HG03139 (cell line): Measurements from ENCODE around the gene STK32A.

Experiments used
- ATAC-seq: cut with Tn5 transposase; IDR thresholded peaks from one replicate; pipeline ENCODE4 v1.9.1; 2021; ENCODE audit not compliant: unreplicated experiment

The STK32A gene

DNA sequence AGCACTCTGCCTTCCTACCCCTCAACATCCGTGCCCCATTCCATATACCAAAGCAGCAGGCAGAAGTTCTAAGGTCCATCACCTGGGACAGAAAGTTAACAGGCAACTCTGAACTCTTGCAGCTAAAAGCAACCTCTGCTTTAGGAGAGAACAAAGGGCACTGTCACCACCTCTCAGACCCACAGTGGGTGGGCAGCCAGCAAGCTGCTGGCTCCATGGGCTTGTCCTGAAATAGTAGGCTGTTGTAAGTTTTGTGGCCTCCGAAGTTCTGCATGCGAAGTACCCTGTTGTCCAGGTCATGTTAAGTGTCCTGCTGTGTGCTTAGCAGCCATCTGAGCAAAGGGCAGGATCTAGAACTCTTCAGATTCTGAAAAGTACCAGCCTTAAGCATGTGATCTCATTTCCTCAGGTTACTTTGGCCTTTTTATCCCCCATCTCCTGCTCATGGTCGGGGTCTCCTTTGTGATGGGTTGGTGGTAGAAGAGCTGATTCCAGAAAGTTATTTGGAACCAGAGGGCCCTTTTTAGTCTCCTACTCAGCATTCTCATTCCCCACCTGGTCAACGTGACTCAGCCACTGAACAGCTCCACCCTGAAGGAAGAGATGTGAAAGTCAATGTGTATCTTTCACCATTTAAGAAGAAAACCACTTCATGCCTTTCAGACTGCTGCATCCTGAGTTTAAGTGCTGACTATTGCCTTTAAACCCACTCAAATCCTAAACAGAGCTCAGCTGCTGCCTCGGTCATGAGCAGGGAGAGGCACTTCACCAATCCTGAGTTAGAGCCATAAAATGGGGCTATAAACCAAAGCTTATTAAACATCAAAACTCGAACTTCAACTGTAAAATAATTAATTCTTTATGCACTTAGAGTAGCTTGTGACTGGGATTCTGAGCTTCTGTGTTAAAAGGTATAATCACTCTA is 153.6 kb downstream of the STK32A start:
- ATAC-seq: no peak

DNA sequence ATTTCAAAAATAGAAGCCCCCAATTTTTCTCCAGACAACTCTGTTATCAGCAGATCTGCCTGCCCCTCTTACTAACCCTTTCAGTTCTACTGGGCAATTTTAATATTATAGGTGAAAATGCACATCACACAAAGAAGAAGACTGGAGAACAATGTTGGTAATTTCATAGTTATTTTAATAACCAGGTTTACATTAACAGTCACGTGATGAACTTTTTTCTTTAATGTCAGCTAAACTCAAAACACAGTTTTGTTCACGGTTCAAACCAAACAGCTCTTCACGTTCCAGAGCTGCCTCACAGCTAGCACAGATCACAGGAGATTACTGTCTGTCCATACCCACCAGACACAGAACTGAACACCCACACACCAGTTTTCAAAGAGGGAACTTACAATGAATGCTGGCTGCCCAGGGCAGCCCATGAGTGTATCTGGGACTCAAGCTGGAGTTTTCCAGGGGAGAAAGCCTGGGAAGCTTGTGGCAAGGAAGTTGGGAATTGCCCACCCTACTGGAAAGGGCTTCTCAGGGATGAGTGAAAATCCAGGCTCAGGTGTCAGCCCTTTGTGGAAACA is 155.9 kb downstream of the STK32A start:
- ATAC-seq: no peak

DNA sequence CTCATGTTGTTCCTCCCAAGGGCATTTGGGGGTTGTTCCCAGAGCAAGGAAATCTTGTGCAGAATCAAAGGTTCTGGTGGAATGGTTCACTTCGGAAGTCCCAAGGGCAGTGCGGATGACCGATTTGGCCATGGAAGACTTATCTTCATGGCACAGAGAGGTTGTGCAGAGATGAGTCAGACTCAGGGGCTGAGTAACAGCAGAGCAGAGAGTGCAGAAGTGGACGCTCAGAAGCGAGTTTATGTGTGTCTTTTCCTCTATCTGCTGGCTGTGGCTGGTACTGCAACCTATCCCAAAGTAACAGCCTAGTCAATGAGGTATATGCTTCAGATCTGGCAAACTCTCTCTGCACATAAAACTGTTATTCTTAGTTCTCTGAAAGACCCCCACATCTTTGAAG is 157.0 kb downstream of the STK32A start:
- peak; percentile 88 for ATAC-seq

DNA sequence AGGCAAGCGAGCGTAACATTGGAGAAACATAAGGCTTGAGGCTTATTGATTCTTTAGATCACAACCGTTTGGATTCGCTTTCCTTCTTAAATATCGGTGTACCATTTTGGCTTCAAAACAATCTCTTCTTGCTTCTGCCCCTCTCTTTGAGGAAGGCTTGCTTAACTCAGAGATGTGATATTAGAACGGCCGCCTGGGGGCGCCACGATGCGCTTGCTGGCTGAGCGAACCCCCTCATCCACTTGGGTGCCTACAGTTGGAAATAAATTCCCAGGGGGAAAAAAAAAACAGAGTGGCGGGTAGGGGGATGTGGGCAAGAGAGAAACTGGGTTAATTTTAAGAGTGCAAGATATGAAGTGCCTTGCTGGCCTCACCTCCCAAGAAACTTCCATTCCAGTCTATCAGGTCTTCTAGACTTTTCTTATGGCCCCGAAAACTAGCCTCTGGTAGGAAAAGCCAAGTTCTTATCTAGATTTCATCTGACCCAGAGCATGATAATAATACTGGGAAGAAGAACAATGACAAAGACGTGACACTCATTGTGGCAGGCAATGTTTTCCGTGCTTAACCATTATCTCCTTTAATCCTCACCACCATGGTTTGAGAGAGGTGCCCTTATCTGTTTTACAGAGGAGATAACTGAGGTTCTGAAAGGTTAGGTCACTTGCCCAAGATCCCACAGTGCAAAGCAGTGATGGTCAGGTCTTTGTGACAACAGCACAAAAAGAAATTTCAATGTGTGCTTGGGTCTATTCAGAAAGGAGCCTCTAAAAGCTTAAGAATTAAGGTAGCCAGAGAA is 159.2 kb downstream of the STK32A start:
- no peak for ATAC-seq

DNA sequence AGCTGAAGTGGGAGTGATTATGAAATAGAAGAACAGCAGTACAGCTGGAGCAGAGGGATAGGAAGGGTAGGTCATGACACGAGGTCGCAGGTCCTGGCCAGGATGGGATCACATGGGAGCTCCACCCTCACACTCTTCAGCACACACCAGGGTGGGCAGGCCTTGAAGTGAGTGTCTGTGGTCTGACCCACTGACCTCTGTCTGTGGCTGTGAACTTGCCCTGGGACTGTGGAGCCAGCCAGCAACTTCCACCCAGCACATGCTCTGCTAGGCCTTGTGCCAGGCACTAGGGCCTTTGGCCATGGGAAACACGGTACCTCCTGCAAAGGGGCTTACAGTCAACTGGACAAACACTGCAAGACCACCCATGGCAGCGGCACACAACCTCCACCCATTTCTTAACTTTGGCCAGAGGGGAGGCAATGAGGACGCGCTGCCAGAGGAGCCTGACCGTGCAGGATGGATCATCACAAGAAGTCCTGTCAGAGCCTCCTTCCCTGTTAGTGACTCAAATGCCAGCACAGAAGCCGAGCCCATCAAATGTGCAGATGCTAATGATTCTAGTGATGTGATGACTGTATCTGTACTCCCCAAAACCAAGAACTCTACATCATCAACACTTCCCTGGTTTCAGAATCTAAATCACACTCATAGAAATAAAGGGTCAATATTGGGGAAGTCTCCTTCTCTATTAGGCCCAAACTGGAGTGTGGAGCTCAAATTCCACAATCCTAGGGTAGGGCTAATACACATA is 161.4 kb downstream of the STK32A start:
- no peak for ATAC-seq

DNA sequence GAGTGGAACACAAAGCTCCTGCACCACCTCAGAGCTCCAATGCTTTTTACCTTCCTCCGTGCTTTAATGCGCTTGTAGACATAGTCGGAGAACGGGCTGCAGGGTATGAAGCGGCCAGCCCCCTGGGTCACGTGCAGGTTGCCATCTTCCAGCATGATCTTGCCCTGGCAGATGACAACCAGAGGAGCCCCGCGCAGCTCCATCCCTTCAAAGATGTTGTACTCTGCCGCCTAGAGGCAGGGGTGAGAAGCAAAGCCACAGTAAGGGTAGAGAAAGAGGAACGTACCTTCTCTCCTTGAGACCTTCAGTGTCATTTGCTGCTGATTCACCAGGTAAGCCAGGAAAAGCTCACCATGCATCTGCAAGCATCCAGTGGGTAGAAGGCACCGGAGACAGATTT is 162.8 kb downstream of the STK32A start:
- ATAC-seq: no peak

DNA sequence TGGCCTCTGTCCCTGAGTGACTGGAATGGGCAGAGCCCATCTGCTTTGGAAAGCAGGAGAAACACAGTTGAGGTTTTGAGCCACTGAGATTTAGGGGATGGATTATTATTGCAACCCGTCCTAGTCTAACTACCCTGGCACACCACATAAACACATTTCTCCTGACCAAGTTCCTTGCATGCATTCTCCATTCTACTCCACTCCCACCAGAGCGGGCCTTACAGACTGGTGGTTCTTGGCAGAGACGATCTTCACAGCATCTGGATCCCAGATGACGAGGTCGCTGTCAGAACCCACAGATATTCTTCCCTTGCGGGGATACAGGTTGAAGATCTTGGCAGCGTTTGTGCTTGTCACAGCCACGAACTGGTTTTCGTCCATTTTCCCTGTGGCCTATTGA is 164.0 kb downstream of the STK32A start:
- ATAC-seq: no peak

DNA sequence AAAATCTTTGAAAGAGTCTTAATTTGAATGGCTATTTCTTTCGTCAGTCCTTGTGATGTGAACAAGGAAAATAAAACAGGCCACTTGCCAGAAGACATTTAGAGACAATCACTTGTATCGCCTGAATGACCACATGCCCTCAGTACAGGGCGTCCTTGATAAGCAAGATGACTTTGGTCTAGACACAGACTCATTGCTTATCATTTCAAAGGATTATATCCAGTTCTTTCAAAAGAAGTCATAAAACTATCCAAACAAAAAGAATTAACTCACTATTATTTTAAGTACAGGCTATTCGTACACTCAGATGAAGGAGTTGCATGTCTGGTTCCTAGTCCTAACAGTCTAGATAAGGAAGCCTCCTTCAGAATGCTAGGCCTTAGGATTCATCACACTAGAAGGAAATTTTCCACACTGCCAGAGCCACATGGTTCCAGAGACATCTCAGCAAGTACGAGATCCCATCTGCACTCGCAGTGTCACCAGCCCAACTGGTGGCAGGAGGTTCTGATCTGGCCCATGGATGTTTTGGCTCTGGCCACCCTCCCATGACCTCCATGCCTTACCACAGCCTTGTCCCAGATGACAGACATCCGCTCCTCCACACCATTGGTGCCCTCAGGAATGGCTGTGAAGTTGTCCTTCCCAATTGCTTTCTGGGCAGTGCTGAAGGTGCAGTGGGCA is 165.4 kb downstream of the STK32A start:
- no peak for ATAC-seq

DNA sequence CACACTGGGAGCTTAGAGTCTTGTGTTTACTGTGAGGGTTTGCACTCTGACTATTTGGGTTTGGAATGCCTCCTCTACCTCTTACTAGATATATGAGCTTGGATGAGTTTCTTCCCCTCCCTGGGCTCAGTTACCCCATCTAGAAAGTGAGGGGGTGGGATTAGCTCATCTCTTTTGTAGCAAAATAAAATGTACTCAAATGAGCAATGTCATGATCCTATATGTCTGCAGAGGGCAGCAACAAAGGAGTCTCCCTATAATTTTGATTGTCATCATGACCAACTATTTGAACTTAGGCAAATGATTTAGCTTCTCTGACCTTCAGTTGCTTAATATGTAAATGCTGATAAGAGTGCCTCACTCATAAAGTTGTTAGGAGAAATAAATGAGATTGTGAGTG is 166.1 kb downstream of the STK32A start:
- ATAC-seq: no peak

DNA sequence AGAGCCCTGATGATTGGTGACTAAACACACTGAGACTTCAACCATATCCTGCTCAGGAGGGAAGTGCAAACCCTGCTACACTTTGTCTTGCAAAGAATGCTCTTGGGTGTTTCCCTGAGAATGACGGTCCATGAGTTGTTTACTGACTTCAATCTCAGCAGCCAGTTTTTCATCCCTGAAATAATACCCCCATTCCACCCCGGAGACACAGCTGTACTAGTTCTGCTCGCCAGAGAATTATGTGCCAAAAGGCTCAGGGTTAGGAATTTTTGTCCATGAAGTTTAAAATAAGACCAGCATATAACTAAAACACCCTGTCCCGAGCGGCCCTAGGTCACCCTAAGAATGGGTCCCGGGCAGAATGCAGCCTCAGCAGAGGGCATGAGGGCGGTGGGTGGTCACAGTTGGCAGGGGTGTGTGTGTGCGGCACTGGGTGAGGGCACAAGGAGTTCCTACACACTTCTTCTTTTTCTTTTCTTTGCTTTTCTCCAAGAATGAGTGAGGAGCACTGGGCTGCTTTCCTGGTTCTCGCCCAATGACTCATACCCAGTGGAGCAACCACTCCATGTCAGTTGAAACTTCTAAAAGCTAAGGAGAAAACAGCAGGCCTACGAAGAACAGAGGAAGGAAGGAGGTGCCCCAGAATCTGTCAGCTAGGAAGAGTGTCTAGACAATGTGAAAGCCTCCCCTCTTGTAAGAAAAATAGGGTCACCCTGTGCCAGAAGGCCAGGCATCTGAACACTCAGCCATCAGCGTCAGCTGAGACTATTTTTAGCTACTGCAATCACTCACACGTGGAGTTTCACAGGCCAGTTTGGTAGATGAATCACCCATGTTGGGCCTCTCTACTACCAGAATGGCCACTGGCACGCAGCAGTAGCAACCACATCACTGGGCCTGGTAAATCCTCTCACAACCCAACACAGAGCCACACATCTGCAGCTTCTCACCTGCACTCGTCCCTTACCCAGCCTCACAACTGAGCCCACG is 169.1 kb downstream of the STK32A start:
- ATAC-seq: peak; percentile 87

DNA sequence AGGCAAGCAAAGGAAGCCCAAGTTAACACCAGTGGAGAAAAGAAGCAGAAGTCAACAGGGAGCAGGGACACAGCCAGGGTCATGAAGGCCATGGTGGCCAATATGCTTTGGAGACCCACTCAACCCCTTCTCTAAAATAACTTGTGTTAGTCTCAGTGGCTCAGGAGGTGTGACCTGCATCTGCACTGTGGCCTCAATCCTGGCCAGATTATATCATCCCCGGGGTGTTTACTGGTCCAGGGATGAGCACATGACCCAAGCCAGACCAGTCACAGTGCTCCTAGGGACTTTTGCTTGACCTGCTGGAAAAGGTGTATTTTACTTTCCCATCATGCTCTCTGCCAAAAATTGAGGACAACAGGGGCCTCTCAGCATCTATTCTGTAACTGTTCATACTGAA is 169.9 kb downstream of the STK32A start:
- peak; percentile 22 for ATAC-seq

DNA sequence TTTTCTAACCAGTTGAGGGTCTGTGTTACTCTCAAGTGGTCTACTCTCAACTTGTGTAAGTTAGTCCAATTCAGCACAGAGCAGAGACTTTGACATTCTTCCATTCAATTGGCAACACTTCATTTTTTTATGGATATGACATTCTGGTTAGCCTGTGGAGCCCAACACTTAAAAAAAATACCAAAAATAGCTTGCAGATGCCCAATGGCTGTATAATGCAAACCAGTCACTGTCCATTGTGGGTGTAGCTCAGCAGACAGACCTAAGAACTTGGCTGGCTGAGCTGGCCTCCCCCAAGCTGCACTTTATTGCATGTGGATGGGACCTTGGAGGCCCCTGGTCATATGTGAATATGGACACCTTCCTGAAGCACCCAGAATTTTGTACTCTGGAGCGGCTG is 171.8 kb downstream of the STK32A start:
- ATAC-seq: no peak

DNA sequence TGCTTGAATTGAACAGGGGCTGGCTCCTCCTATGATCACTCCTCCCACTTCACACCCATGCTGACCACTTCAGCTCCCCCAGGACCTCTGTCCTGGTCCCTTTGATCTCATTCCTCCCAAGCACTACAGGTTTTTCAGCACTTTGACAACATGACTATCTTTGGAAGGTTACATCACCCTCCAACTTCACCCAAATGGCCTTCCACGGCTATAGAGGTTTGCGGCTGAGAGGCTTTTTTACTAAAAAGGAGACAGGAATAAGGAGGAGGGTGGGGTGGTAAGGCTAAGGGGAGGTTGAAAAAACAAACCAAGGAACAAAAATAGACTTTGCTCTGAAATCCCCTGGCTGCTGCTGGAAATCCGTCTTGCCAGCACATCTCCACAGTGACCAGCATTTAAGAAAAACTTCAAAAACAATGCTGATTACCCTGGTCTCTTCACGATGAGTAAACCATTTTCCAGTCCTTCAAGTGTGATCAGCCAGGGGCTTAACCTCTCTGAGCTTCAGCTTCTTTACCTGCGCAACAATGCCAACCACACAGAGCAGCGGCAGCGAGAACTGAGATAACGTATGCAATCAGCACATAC is 172.4 kb downstream of the STK32A start:
- no peak for ATAC-seq

DNA sequence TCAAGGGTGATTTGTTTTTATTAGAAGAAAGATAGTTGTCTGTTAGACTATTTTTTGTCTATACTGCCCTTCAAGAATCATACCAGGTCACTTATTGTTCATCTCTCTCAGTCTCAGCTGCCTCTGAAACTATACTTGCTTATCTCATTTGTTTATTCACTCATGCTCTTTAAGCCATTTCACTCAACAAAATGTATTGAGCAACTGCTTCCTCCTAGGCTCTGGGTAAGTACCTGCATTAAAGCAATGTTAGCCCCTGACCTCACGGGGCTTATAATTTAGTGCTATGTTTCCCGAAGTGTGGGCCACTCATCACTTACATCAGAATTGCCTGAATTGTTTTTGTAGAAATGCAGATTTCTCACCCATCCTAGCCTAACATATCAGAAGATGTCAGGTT is 174.2 kb downstream of the STK32A start:
- ATAC-seq: no peak

DNA sequence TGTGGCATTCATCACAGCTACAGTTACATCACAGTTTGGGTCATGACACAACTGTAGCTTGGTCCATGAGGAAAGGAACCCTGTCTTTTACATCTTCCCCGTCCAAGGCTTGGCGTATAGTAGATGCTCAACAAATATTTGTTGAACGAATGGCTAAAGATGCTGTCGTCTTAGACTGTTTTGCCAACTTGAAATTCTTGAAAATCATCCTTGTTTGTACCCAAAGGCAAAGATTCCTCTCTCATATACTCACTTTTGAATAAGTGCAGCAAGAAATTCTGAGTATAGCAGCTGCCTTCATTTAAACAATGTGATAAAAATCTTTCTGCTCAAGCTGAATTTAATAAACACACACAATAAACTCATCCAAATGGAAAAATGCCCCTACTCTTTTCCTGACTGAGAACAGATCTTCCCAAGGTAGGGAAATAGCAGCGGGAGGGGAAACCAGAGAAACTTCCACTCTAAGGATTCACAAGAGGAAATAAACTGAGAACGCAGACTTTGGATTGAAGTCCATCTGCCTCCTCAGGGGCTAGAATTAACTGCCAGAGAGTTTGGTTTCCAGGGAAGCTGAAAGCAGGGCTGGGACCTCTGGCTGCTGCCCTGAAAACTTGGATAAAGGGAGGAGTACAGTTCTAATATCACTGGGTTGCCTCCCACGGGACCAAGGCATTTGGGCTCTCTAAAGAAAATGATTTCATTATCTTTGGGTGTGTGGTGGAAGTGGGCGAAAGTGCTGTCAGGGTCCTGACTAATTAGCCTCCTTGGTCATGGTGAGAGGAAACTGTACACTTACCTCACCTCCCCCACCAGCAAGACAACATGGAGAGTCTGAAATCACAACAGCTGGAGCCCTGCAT is 175.9 kb downstream of the STK32A start:
- no peak for ATAC-seq

DNA sequence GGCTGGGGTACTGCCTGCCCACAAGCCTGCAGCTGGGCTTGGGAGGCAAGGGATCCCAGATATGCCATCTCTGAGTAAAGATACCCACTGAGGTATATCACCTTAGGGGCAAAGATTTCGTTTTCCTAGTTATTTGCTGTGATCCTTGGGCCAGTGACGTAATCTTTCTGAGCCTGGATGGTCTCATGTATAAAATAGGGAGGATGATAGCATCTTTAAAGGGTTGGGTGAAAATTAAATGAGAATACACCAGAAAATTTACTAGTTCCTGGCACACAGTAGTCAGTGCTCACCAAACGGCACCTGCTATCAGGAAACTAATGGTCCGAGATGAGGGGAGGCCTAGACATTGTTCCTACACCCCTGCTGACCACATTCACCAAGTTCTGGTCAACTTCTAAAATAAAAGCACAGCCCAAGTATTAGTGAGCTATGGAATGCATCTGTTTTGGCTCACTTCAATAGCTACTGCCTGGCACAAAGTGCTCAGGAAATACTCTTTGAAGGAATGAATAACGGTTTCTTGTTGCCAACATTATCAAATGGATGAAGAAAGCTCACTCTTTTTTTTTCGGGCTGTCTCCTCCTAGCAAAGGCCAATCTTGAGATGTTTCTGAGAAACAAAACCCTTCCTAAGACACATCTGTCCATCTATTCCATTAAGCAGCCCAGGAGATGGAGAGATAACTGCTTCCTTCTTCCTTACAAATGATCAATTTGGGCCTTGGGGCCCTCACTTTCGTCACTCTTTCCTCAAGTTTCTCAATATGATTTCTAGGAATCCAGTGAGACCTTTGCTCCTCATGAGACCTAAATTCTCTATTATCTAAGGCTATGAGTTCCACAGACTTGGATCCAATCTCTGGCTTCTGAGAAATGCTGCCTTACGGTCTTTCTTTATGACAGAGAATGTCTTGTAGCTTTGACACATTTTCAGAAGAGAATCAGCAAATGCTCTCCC is 176.8 kb downstream of the STK32A start:
- no peak for ATAC-seq

DNA sequence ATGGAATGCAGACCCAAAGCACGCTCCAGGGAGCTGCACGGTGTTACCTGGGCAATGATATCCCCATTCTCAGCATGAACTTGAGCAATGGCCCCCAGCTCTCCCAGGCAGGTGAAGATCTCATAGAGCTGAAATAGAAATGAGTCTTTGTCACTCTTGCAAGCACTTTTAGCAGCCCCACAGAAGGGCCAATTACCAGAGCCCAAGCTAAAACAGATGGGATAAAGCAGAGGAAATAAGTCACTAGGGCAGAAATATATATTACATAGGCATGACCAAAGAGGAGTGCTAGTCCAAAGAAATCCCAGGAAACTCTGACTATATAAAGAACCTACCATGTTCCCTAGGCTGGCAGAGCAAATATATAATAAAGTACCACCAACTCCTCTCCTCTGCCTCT is 177.7 kb downstream of the STK32A start:
- no peak for ATAC-seq
